Gastroesophageal sphincter (tissue), 4 donors: Measurements from ENCODE around the gene AGRP. TPM values are rescaled to one million over a fixed set of nuclear protein-coding genes. Genes with fewer than 3 reads are reported as not detected.

Experiments used
- ATAC-seq: fragments of 150-250 bp; one replicate; pipeline ENCODE4 v1.9.1; 2016; ENCODE audit warnings: mild to moderate bottlenecking, moderate library complexity
- H3K27ac ChIP-seq, 4 donors: fragments of 200-600 bp; sonication (generic) in 3 of 4; 1 replicate in 3 of 4; 2 replicates in 1 of 4; pipeline ENCODE4 v1.5.1; 2016 to 2019
- H3K27me3 ChIP-seq: fragments of 200-600 bp; sonication (generic); one replicate; pipeline ENCODE4 v1.5.1; 2019
- H3K36me3 ChIP-seq, 2 donors: fragments of 200-600 bp; sonication (generic); one replicate each; pipeline ENCODE4 v1.5.1; 2019; ENCODE audit warnings: control low read depth in 1 of 2
- H3K4me1 ChIP-seq, 3 donors: fragments of 200-600 bp; sonication (generic); 1 replicate in 2 of 3; 2 replicates in 1 of 3; pipeline ENCODE4 v1.5.1; 2016 to 2019; ENCODE audit warnings: control low read depth in 2 of 3
- H3K4me3 ChIP-seq, 2 donors: fragments of 200-600 bp; sonication (generic); one replicate each; pipeline ENCODE4 v1.5.1; 2019; ENCODE audit warnings: mild to moderate bottlenecking in 1 of 2, moderate library complexity in 1 of 2
- H3K9me3 ChIP-seq, 3 donors: fragments of 200-600 bp; sonication (generic); one replicate each; pipeline ENCODE4 v1.5.1; 2017 to 2019; ENCODE audit warnings: control low read depth in 2 of 3
- EP300 ChIP-seq: sonication (generic); formaldehyde crosslinking; IDR thresholded peaks from one replicate; pipeline ENCODE4 v1.6.1; 2017; ENCODE audit warnings: antibody characterized with exemption, mild to moderate bottlenecking
- POLR2A ChIP-seq, 2 donors: fragments of 450-650 bp; IDR thresholded peaks; one replicate each; pipeline ENCODE4 v1.6.1; 2017; ENCODE audit warnings: antibody characterized with exemption in 2 of 2, mild to moderate bottlenecking in 2 of 2, moderate library complexity in 1 of 2
- POLR2AphosphoS5 ChIP-seq: sonication (generic); formaldehyde crosslinking; IDR thresholded peaks from one replicate; pipeline ENCODE4 v1.6.1; 2017; ENCODE audit warnings: antibody characterized with exemption
- WGBS, 2 donors: methylation state at CpG; one replicate each; pipeline ENCODE4 v1.1.5; 2018; ENCODE audit warnings: low coverage in 1 of 2; 5-methylcytosine and 5-hydroxymethylcytosine counted together
- total RNA-seq, 4 donors: library from RNA; depleted of rRNA; stranded (reverse); fragments of >200 nt; gene quantifications; one replicate each; pipeline ENCODE4 v1.1.0, GENCODE V29; 2016
- TF ChIP-seq, protein P1 (sequence below), 4 experiments: fragments of 200-600 bp in 2 of 4; fragments of 450-650 bp in 2 of 4; sonication (generic) in 1 of 4; IDR thresholded peaks; one replicate each; pipeline ENCODE4 v1.5.1; 2017 to 2019; ENCODE audit warnings: antibody characterized with exemption in 4 of 4, mild to moderate bottlenecking in 2 of 4, moderate library complexity in 2 of 4

The AGRP gene
- total RNA-seq, 4 donors from 2014 or later = not detected

DNA sequence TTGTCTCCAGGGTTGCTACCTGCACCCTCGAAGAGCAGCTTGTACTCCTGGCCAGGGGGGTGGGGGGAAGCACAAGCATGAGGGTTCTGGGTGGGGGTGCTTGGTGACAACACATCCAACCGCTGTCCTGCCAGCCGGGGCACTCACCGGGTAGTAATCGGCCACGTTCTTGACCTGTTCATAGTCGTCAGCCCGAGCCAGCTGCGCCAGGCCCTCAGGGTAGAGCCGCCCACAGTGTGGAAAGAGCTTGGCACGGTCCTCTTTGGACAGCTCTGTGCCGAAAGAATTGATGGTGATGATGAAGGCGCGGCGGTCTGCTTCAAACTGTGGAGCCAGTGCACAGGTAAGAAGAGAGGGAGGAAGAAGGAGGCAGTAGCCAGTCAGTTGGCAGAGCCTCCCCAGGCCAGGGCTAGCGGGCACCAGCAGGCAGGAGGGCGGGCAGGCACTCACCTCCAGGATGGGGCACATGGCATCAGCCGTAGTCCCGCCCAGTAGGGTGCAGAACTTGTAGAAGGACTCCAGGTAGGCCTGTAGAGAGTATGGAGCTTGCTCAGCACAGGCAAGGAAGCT, 44.4 kb downstream of the AGRP start:
- Histone ChIP-seq H3K4me3 (no peak overlapping the region), H3K9me3 (no peaks in the 10 kb centered on the region), H3K4me1 (peaks cover 0 to 38% (median 10%) of the 10 kb centered on the region in 3 donors), H3K27ac (no peak overlapping the region), H3K36me3 (peaks cover 0 to 86% of the 10 kb centered on the region in 2 donors), H3K27me3 (no peaks in the 10 kb centered on the region)
- 80 to 100% methylated on average over 1 to 5 of the region's 19 CpGs for WGBS, 2 donors
- TF ChIP-seq, protein P1, sequence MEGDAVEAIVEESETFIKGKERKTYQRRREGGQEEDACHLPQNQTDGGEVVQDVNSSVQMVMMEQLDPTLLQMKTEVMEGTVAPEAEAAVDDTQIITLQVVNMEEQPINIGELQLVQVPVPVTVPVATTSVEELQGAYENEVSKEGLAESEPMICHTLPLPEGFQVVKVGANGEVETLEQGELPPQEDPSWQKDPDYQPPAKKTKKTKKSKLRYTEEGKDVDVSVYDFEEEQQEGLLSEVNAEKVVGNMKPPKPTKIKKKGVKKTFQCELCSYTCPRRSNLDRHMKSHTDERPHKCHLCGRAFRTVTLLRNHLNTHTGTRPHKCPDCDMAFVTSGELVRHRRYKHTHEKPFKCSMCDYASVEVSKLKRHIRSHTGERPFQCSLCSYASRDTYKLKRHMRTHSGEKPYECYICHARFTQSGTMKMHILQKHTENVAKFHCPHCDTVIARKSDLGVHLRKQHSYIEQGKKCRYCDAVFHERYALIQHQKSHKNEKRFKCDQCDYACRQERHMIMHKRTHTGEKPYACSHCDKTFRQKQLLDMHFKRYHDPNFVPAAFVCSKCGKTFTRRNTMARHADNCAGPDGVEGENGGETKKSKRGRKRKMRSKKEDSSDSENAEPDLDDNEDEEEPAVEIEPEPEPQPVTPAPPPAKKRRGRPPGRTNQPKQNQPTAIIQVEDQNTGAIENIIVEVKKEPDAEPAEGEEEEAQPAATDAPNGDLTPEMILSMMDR (IDR thresholded peaks at IDR 0.05) = no peak
- TF ChIP-seq POLR2A (IDR thresholded peaks at IDR 0.05) (no peak), EP300 (no peak), POLR2AphosphoS5 (no peak)
- ATAC-seq = no peak

DNA sequence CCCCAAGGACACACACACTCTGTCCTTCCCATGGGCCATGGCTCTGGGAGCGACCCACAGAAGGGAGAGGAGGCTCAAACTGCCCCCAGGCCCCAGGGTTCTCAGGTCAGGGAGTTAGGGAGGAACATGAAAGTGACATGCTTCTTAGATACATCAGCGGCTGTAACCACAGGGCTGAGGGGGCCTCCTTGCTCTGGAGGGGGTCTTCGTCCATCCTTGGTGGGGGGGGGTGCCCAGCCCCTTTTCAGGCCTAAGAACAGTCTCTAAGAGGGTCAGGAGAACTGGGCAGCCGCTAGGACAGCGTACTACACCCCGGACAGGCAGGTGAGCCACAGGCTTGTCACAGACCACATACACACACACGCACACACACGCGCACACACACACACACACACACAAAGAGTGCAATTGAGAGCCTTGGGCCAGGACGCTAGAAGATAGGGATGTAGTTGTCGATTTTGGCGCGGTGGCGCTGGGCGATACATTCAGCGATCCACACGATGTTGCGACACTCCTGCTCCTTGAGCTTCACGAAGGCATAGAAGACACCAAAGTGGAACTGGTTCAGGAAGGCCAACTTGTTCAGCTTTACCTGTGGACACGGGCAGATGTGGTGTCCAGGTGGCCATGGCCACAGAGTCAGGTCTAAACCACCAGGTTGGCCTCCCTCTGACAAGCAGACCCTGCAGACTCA, 45.1 kb downstream of the AGRP start:
- no peaks in the 10 kb centered on the region for H3K9me3 ChIP-seq
- peaks cover 0 to 80% of the 10 kb centered on the region in 2 donors for H3K36me3 ChIP-seq
- ATAC-seq = no peak
- no peaks in the 10 kb centered on the region for H3K27me3 ChIP-seq
- H3K27ac ChIP-seq = no peak overlapping the region
- WGBS, 2 donors = 89% methylated on average over 12 of the region's 20 CpGs; no CpG with 5 or more reads in 1 of the 2 donors
- no peak overlapping the region for H3K4me3 ChIP-seq
- peaks cover 0 to 32% (median 4%) of the 10 kb centered on the region in 3 donors for H3K4me1 ChIP-seq
- TF ChIP-seq EP300 = no peak
- TF ChIP-seq, protein P1 (IDR thresholded peaks at IDR 0.05) = no peak
- no peak for TF ChIP-seq POLR2A (IDR thresholded peaks at IDR 0.05)
- TF ChIP-seq POLR2AphosphoS5 = no peak

DNA sequence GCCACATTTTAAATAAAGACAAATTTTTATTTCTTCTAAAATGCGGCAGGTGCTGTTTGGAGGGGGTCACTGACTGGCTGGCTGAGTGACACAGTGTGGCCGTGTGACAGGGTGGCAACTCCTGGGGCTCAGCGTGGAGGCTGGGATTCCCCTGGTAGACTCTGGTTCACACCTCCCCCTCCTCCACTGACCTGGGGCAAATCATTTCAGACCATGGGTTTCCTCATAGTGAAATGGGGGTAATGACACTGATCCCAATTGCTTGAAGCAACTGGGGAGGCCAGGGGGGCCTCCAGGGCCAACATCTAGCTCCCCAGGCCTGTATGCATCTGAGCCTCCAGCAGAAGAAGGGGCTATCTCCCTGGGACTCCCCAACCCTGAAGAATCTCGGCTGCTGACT, 45.8 kb downstream of the AGRP start:
- Histone ChIP-seq H3K36me3 (peaks cover 0 to 72% of the 10 kb centered on the region in 2 donors), H3K4me3 (no peak overlapping the region), H3K27me3 (no peaks in the 10 kb centered on the region), H3K9me3 (no peaks in the 10 kb centered on the region), H3K4me1 (peaks cover 0 to 25% (median under 1%) of the 10 kb centered on the region in 3 donors), H3K27ac (no peak overlapping the region)
- no peak for ATAC-seq
- no CpG with 5 or more reads among the region's 4 CpGs for WGBS, 2 donors
- TF ChIP-seq, protein P1 (IDR thresholded peaks at IDR 0.05) = no peak
- TF ChIP-seq EP300 (no peak), POLR2AphosphoS5 (no peak), POLR2A (IDR thresholded peaks at IDR 0.05) (no peak)

DNA sequence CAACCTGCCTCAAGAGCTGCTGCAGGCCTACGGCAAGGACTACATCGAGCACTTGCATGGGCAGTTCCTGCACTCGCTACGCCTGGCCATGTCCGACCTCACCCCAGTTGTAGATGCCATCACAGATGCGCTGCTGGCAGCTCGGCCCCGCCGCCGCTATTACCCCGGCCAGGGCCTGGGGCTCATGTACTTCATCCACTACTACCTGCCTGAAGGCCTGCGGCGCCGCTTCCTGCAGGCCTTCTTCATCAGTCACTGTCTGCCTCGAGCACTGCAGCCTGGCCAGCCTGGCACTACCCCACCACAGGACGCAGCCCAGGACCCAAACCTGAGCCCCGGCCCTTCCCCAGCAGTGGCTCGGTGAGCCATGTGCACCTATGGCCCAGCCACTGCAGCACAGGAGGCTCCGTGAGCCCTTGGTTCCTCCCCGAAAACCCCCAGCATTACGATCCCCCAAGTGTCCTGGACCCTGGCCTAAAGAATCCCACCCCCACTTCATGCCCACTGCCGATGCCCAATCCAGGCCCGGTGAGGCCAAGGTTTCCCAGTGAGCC, 46.6 kb downstream of the AGRP start:
- TF ChIP-seq POLR2AphosphoS5 = no peak
- TF ChIP-seq EP300 = no peak
- TF ChIP-seq POLR2A (IDR thresholded peaks at IDR 0.05) = no peak
- TF ChIP-seq, protein P1 (IDR thresholded peaks at IDR 0.05) = no peak
- peaks cover 0 to 25% (median 3%) of the 10 kb centered on the region in 3 donors for H3K4me1 ChIP-seq
- no peak for ATAC-seq
- peaks cover 0 to 64% of the 10 kb centered on the region in 2 donors for H3K36me3 ChIP-seq
- H3K4me3 ChIP-seq = no peak overlapping the region
- H3K27me3 ChIP-seq = no peaks in the 10 kb centered on the region
- no peaks in the 10 kb centered on the region for H3K9me3 ChIP-seq
- 90 to 100% methylated on average over 2 to 4 of the region's 23 CpGs for whole genome bisulfite sequencing, 2 donors
- no peak overlapping the region for H3K27ac ChIP-seq
